Right lobe of liver (tissue), 4 donors: ENCODE measurements around the gene RPTOR.

Experiments
- CTCF ChIP-seq, 4 donors: fragments of 200-600 bp in 3 of 4; fragments of 450-650 bp in 1 of 4; IDR thresholded peaks; one replicate each; pipeline versions ENCODE4 v1.5.1 to v1.8.0; 2016 to 2022; ENCODE audit warnings: antibody characterized with exemption in 4 of 4, mild to moderate bottlenecking in 2 of 4
- POLR2A ChIP-seq: fragments of 450-650 bp; IDR thresholded peaks from one replicate; pipeline ENCODE4 v1.6.1; 2017; ENCODE audit warnings: antibody characterized with exemption, mild to moderate bottlenecking
- donor health status: DM: no; HTN: no; CAD: no.
- donor health status: DM: no; HTN: no; CAD: no.
- donor health status: DM: no; HTN: yes; CAD: no.

GRCh38 chr17:80705988-80706387, 161.3 kb downstream of the RPTOR start:
- TF ChIP-seq CTCF (IDR thresholded peaks at IDR 0.05): no peak
- no peak for TF ChIP-seq POLR2A
